ENCODE data around the gene SPACA5B. TPM values are rescaled to one million over a fixed set of nuclear protein-coding genes. Genes with fewer than 3 reads are reported as not detected.
"Not testable (repeated sequence)": the region's sequence is repeated elsewhere in the genome, so short reads cannot be mapped to it uniquely, and the experiment has no call there.

Gene SPACA5B
- total RNA-seq, 2 experiments from 2014 or later, result not detected

DNA sequence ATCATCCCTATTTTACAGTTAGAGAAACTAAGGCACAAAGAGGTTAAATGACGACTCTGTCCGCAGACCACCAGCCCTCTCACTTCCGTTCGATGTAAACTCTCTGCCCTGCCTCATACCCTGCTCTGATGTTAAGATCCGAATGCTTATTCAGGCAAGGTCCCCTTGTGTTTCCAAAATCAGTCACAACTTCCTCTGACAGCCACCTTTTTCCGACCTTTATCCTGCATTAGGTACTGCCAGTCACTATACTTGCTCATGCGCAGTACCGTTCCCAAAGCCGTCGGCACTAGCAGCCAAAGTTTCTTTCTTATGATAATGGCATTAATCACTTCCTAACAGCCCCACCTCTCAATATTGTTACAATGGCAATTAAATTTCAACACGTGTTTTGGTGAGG is 12.3 kb downstream of the SPACA5B start:
- H3K9me3 Mint-ChIP-seq; POLR2A ChIA-PET; H3K27me3 Mint-ChIP-seq; CTCF ChIA-PET; H3K27ac ChIP-seq (ENCODE audit: low read depth in 1 of 2, low read length in 2 of 2); H3K27me3 ChIP-seq (ENCODE audit: control insufficient read depth in 1 of 2, insufficient read depth in 2 of 2, low read length in 2 of 2); H3K4me3 ChIP-seq (ENCODE audit: low read length); H3K4me1 ChIP-seq (ENCODE audit: insufficient read depth, low read length); H3K36me3 ChIP-seq (ENCODE audit: insufficient read depth, low read length); H3K9me3 ChIP-seq (ENCODE audit: control insufficient read depth in 1 of 2, insufficient read depth in 1 of 2, low read length in 2 of 2); H3K36me3 Mint-ChIP-seq (ENCODE audit: low read depth): not testable (repeated sequence)
- intact Hi-C loops (cut with DNase I, micrococcal nuclease), result loop anchor here in 1 of 2 experiments (10.0 kb wide), 2 partner anchors 58 to 128 kb away; no protein-coding TSS in a partner anchor
- peak; percentile 9 for ATAC-seq (ENCODE audit: poor library complexity)
- peak overlapping the region; percentile 37 for H3K27ac Mint-ChIP-seq
- DNase-seq, result peak in 4 of 14 experiments; percentile 1 to 21 (median 10)
- H3K4me1 Mint-ChIP-seq (ENCODE audit: low read depth), result peaks cover 22% of the 10 kb centered on the region
- H3K4me3 Mint-ChIP-seq, result peak overlapping the region; percentile 31

DNA sequence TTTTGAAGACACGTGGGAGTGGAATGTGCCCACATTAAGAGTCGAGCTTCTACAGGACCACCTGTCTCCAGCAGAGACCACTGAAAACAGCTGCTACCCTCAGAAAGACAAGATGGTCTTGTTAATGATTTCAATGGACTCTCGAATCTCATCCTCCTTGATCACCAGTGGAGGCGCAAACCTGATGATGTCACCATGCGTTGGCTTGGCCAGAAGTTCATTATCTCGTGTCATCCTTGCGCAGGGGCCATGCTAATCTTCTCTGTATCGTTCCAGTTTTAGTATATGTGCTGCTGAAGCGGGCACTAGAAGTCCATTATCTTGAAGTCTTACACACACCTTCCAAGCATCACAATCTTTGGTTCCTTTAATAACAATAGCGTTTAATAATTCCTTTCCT is 23.3 kb downstream of the SPACA5B start:
- intact Hi-C loops (cut with DNase I, micrococcal nuclease), result no loop called here
- H3K9me3 ChIP-seq (ENCODE audit: control insufficient read depth in 1 of 2, insufficient read depth in 1 of 2, low read length in 2 of 2), result no peaks in the 10 kb centered on the region
- no peaks in the 10 kb centered on the region for H3K9me3 Mint-ChIP-seq
- no peak overlapping the region for H3K4me3 Mint-ChIP-seq
- H3K4me1 Mint-ChIP-seq (ENCODE audit: low read depth), result no peaks in the 10 kb centered on the region
- DNase-seq (no peak), ATAC-seq (ENCODE audit: poor library complexity) (no peak)
- H3K4me1 ChIP-seq (ENCODE audit: insufficient read depth, low read length), result no peaks in the 10 kb centered on the region
- H3K27ac Mint-ChIP-seq, result no peak overlapping the region
- CTCF ChIA-PET, result no interaction called here
- H3K36me3 ChIP-seq (ENCODE audit: insufficient read depth, low read length), result no peaks in the 10 kb centered on the region
- no peaks in the 10 kb centered on the region for H3K27me3 ChIP-seq (ENCODE audit: control insufficient read depth in 1 of 2, insufficient read depth in 2 of 2, low read length in 2 of 2)
- H3K27me3 Mint-ChIP-seq, result no peaks in the 10 kb centered on the region
- no peaks in the 10 kb centered on the region for H3K36me3 Mint-ChIP-seq (ENCODE audit: low read depth)
- POLR2A ChIA-PET, result no interaction called here
- H3K4me3 ChIP-seq (ENCODE audit: low read length), result no peak overlapping the region
- TF ChIP-seq, protein P1, sequence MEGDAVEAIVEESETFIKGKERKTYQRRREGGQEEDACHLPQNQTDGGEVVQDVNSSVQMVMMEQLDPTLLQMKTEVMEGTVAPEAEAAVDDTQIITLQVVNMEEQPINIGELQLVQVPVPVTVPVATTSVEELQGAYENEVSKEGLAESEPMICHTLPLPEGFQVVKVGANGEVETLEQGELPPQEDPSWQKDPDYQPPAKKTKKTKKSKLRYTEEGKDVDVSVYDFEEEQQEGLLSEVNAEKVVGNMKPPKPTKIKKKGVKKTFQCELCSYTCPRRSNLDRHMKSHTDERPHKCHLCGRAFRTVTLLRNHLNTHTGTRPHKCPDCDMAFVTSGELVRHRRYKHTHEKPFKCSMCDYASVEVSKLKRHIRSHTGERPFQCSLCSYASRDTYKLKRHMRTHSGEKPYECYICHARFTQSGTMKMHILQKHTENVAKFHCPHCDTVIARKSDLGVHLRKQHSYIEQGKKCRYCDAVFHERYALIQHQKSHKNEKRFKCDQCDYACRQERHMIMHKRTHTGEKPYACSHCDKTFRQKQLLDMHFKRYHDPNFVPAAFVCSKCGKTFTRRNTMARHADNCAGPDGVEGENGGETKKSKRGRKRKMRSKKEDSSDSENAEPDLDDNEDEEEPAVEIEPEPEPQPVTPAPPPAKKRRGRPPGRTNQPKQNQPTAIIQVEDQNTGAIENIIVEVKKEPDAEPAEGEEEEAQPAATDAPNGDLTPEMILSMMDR (IDR thresholded peaks at IDR 0.05), result no peak
- no peak overlapping the region for H3K27ac ChIP-seq (ENCODE audit: low read depth in 1 of 2, low read length in 2 of 2)

DNA sequence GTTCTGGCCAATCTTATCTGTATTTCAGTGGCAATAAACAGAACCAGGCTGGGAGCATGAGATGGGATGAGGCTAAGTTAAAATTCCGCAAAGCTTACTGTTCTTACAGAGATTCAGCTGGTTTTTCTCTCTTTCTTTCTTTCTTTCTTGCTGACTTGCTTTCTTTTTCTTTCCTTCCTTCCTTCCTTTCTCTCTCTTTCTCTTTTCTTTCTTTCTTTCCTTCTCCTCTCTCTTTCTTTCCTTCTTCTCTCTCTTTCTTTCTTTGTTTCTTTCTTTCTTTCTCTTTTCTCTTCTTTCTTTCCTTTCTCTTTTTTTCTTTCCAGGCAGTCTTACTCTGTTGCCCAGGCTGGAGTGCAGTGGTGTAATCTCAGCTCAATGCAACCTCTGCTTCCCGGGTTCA is 24.4 kb downstream of the SPACA5B start:
- Mint-ChIP-seq H3K27ac (no peak overlapping the region), H3K4me3 (no peak overlapping the region), H3K36me3 (ENCODE audit: low read depth) (no peaks in the 10 kb centered on the region), H3K9me3 (no peaks in the 10 kb centered on the region), H3K27me3 (no peaks in the 10 kb centered on the region), H3K4me1 (ENCODE audit: low read depth) (no peaks in the 10 kb centered on the region)
- ATAC-seq (ENCODE audit: poor library complexity) (no peak), DNase-seq (no peak)
- no peaks in the 10 kb centered on the region for H3K9me3 ChIP-seq (ENCODE audit: control insufficient read depth in 1 of 2, insufficient read depth in 1 of 2, low read length in 2 of 2)
- H3K4me3 ChIP-seq (ENCODE audit: low read length), result no peak overlapping the region
- ChIA-PET POLR2A (no interaction called here), CTCF (no interaction called here)
- no peaks in the 10 kb centered on the region for H3K4me1 ChIP-seq (ENCODE audit: insufficient read depth, low read length)
- intact Hi-C loops (cut with DNase I, micrococcal nuclease), result no loop called here
- no peaks in the 10 kb centered on the region for H3K36me3 ChIP-seq (ENCODE audit: insufficient read depth, low read length)
- H3K27ac ChIP-seq (ENCODE audit: low read depth in 1 of 2, low read length in 2 of 2), result no peak overlapping the region
- no peaks in the 10 kb centered on the region for H3K27me3 ChIP-seq (ENCODE audit: control insufficient read depth in 1 of 2, insufficient read depth in 2 of 2, low read length in 2 of 2)
- TF ChIP-seq, protein P1 (IDR thresholded peaks at IDR 0.05), result no peak

DNA sequence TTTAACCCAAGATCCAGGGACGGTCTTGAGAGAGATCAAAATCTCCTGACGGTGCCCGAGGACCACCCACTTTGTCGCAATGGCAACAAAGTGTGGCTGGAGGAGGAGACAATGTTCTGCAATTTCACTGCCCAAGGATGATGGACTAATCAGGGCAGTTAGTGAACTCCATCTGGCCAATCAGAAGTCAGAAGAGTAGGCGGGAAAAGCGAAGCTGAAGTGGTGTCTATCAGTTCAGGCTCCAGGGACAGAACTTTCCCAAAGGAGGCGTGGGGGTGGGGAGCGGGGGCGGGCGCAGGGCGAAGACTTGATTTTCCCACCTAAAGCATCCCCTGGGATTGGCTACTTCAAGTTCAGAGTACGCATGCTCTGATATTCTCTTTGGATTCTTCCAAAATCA is 25.6 kb downstream of the SPACA5B start:
- Mint-ChIP-seq H3K4me1 (ENCODE audit: low read depth) (no peaks in the 10 kb centered on the region), H3K4me3 (no peak overlapping the region), H3K27me3 (no peaks in the 10 kb centered on the region), H3K27ac (no peak overlapping the region), H3K9me3 (no peaks in the 10 kb centered on the region), H3K36me3 (ENCODE audit: low read depth) (no peaks in the 10 kb centered on the region)
- CTCF ChIA-PET, result no interaction called here
- H3K4me1 ChIP-seq (ENCODE audit: insufficient read depth, low read length), result no peaks in the 10 kb centered on the region
- POLR2A ChIA-PET, result no interaction called here
- no peak overlapping the region for H3K4me3 ChIP-seq (ENCODE audit: low read length)
- no peak for DNase-seq
- no peak for ATAC-seq (ENCODE audit: poor library complexity)
- no peaks in the 10 kb centered on the region for H3K9me3 ChIP-seq (ENCODE audit: control insufficient read depth in 1 of 2, insufficient read depth in 1 of 2, low read length in 2 of 2)
- H3K27ac ChIP-seq (ENCODE audit: low read depth in 1 of 2, low read length in 2 of 2), result no peak overlapping the region
- H3K36me3 ChIP-seq (ENCODE audit: insufficient read depth, low read length), result no peaks in the 10 kb centered on the region
- intact Hi-C loops (cut with DNase I, micrococcal nuclease), result no loop called here
- TF ChIP-seq, protein P1 (IDR thresholded peaks at IDR 0.05), result no peak
- no peaks in the 10 kb centered on the region for H3K27me3 ChIP-seq (ENCODE audit: control insufficient read depth in 1 of 2, insufficient read depth in 2 of 2, low read length in 2 of 2)

Measured in CD4-positive, alpha-beta T cell (primary cell).